ENCODE measurements around the gene TNPO3. TPM values are rescaled to one million over a fixed set of nuclear protein-coding genes. Genes with fewer than 3 reads are reported as not detected.

The TNPO3 gene
- polyA plus RNA-seq, 1 of the 3 experiments (the other 2 are of a cell fraction): 27.8 TPM

- Histone ChIP-seq H3F3A (replicated peaks; ENCODE audit: insufficient read depth) (no peaks in the 10 kb centered on the region), H3K36me3 (replicated peaks in 1 of 2; ENCODE audit: control insufficient read depth in 1 of 2, insufficient read depth in 2 of 2, low read length in 1 of 2) (no peaks in the 10 kb centered on the region), H3K27ac (ENCODE audit: low read depth in 2 of 2, low read length in 1 of 2) (no peak overlapping the region), H2AFZ (ENCODE audit: low read depth) (no peak overlapping the region), H3K4me2 (no peak overlapping the region), H3K9ac (no peak overlapping the region), H3K4me3 (ENCODE audit: low read depth in 2 of 2, low read length in 1 of 2) (no peak overlapping the region), H3K9me3 (no peaks in the 10 kb centered on the region), H4K20me1 (ENCODE audit: insufficient read depth) (no peaks in the 10 kb centered on the region), H3K27me3 (ENCODE audit: insufficient read depth) (peaks cover 5% of the 10 kb centered on the region; the same call in 1 of the 2 replicates), H3K79me2 (ENCODE audit: insufficient read depth) (no peaks in the 10 kb centered on the region), H3K9me2 (no peaks in the 10 kb centered on the region), H3K4me1 (ENCODE audit: control insufficient read depth in 1 of 2, insufficient read depth in 2 of 2, low read depth in 1 of 2, low read length in 1 of 2) (no peaks in the 10 kb centered on the region)
- TF ChIP-seq YY1 (IDR thresholded peaks at IDR 0.05; ENCODE audit: low read depth) (no peak), ZBTB33 (IDR thresholded peaks at IDR 0.05; ENCODE audit: borderline replicate concordance, low read depth) (no peak), GABPA (IDR thresholded peaks at IDR 0.05; ENCODE audit: low read depth) (no peak)
- DNase-seq: no peak
- CTCF ChIA-PET: interaction anchor here (1.1 to 6.6 kb wide), 2 partner anchors 11 to 359 kb away, joined by 3 to 70 read pairs; no protein-coding TSS in a partner anchor
- POLR2A ChIA-PET: no interaction called here
- WGBS (ENCODE audit: low lambda C conversion rate): 34% methylated on average over 2 of the region's 2 CpGs
These were observed 45.9 kb upstream of the TNPO3 start for GRCh38 chr7:129100827-129101166.

- H3K9me2 ChIP-seq: no peaks in the 10 kb centered on the region
- peaks cover 5% of the 10 kb centered on the region; the same call in 1 of the 2 replicates for H3K27me3 ChIP-seq (ENCODE audit: insufficient read depth)
- H3K79me2 ChIP-seq (ENCODE audit: insufficient read depth): no peaks in the 10 kb centered on the region
- H3K9ac ChIP-seq: no peak overlapping the region
- no peak for DNase-seq
- no peaks in the 10 kb centered on the region for H3K4me1 ChIP-seq (ENCODE audit: control insufficient read depth in 1 of 2, insufficient read depth in 2 of 2, low read depth in 1 of 2, low read length in 1 of 2)
- no peaks in the 10 kb centered on the region for H3K36me3 ChIP-seq (replicated peaks in 1 of 2; ENCODE audit: control insufficient read depth in 1 of 2, insufficient read depth in 2 of 2, low read length in 1 of 2)
- no peak for TF ChIP-seq MXI1 (IDR thresholded peaks at IDR 0.05; ENCODE audit: low read depth, low read length)
- no peak for TF ChIP-seq YY1 (IDR thresholded peaks at IDR 0.05; ENCODE audit: low read depth)
- no peak for TF ChIP-seq EZH2phosphoT487 (IDR thresholded peaks at IDR 0.05; ENCODE audit: borderline replicate concordance, low read depth)
- peak; percentile 83 for TF ChIP-seq REST (IDR thresholded peaks at IDR 0.05; ENCODE audit: low read depth, low read length)
- H3K27ac ChIP-seq (ENCODE audit: low read depth in 2 of 2, low read length in 1 of 2): no peak overlapping the region
- H2AFZ ChIP-seq (ENCODE audit: low read depth): no peak overlapping the region
- H4K20me1 ChIP-seq (ENCODE audit: insufficient read depth): no peaks in the 10 kb centered on the region
- POLR2A ChIA-PET: interaction anchor here (0.5 kb wide), 1 partner anchor 501 kb away, joined by 3 read pairs; no protein-coding TSS in a partner anchor
- H3K4me2 ChIP-seq: no peak overlapping the region
- 61% methylated on average over 8 of the region's 8 CpGs for WGBS (ENCODE audit: low lambda C conversion rate)
- no peaks in the 10 kb centered on the region for H3K9me3 ChIP-seq
- CTCF ChIA-PET: interaction anchor here (0.5 to 6.6 kb wide), 9 partner anchors 9 to 244 kb away, joined by 3 to 70 read pairs (median 3); no protein-coding TSS in a partner anchor
- no peaks in the 10 kb centered on the region for H3F3A ChIP-seq (replicated peaks; ENCODE audit: insufficient read depth)
- no peak overlapping the region for H3K4me3 ChIP-seq (ENCODE audit: low read depth in 2 of 2, low read length in 1 of 2)
These were observed 43.6 kb upstream of the TNPO3 start for GRCh38 chr7:129098409-129099084.

Data from SK-N-SH (cell line).